NK-92 treated with Interleukin-12 subunit alpha and Interleukin-12 subunit beta, amount 100 ng/mL, for 24 hours (cell line): ENCODE measurements around the gene E2F3.
A peak's percentile ranks its signal among the peaks of the same experiment; 100 is the strongest.

Source experiments
- DNase-seq: peaks from one replicate; lab custom pipeline; 2025; lab: John Stamatoyannopoulos, UW

Gene E2F3

GRCh38 chr6:20401205-20402091, at the start of gene E2F3:
TSS of gene E2F3 (plus strand) at chr6:20401879. CDS start at chr6:20402233, 354 bp downstream.
- peak; percentile 100 for DNase-seq

DNA sequence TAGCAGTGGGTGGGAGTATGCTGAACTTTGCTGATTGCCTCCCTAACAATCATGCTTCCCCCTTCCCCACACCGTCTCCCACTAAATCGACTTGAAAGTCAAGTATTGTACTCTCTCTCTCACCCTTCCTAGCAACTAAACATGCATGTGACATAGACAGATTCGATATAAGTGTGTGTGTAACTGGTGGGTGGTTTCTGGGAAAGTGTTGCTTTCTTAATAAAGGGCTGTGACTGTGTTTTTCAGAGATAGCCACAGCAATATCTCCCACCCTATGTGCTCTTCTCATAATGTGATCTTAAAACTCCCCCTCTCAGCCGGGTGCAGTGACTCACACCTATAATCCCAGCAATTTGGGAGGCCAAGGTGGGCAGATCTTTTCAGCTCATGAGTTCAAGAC, 49.3 kb upstream of the E2F3 start:
- DNase-seq, result no peak

- DNase-seq, result no peak
Measured at GRCh38 chr6:20353134-20353533, 48.5 kb upstream of the E2F3 start.

- no peak for DNase-seq
Measured at GRCh38 chr6:20354366-20354765, 47.3 kb upstream of the E2F3 start.

GRCh38 chr6:20360471-20361119, 41.1 kb upstream of the E2F3 start:
- no peak for DNase-seq

- no peak for DNase-seq
Measured at GRCh38 chr6:20362623-20363022, 39.1 kb upstream of the E2F3 start.

DNA sequence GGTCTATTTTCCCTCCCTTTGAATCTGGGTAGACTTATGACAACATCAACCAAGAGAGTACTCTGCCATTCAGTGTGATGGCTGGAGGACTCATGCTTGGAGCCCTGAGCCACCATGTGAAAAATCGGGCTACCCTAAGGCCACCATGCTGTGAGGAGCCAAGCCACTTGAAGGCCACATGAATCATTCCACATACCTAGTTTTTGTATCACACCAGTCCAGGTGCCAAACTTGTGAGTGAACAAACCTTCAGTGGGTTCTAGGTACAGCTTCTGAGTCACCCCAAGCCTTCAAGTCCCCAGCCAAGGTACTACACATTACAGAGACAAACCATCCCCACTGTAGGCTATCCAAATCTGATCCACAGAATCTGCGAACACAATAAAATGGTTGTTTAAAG, 37.4 kb upstream of the E2F3 start:
- no peak for DNase-seq

DNA sequence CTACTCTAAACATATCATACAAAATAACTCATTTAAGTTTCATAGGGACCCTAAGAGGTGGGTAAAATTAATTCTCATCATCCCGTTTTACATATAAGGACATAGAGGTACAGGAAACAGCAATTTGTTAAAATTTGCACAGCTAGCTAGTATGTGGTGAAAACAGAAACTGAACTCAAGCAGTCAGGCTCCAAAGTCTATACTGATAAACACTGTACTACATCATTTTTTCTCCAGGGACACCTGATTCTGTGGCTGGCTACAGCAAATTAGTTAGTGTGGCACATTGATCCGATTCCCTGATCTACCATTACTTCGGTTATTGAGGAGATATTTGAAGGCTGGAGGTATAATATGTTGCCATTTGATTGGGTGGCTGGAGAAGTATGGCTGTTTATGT, 36.2 kb upstream of the E2F3 start:
- no peak for DNase-seq

GRCh38 chr6:20366082-20366830, 35.4 kb upstream of the E2F3 start:
- DNase-seq, result peak; percentile 35

- no peak for DNase-seq
Measured at GRCh38 chr6:20367743-20368485, 33.8 kb upstream of the E2F3 start.

GRCh38 chr6:20370393-20370792, 31.3 kb upstream of the E2F3 start:
- DNase-seq, result no peak

- no peak for DNase-seq
Measured at GRCh38 chr6:20370801-20371200, 30.9 kb upstream of the E2F3 start.

- DNase-seq, result no peak
Measured at GRCh38 chr6:20375436-20375835, 26.2 kb upstream of the E2F3 start.

- no peak for DNase-seq
Measured at GRCh38 chr6:20377623-20378265, 23.9 kb upstream of the E2F3 start.

GRCh38 chr6:20379231-20379630, 22.4 kb upstream of the E2F3 start:
- no peak for DNase-seq

GRCh38 chr6:20386218-20386617, 15.5 kb upstream of the E2F3 start:
- no peak for DNase-seq

- DNase-seq, result no peak
Measured at GRCh38 chr6:20389066-20389465, 12.6 kb upstream of the E2F3 start.

DNA sequence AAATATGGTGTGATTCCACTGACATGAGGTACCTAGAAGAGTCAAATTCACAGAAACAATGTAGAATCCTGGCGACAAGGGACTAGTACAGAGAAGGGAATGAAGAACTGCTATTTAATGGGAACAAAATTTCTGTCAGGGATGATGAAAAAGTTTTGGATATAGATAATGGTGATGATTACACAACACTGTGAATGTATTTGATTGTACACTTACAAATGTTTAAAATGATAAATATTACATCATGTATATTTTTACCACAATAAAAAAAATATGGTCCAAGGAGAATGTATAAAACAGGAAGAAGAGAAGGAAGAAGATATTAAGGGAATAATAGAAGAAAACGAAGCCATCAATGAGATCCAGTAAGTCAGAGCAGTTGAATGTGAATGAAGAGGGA, 8.4 kb upstream of the E2F3 start:
- no peak for DNase-seq

- no peak for DNase-seq
Measured at GRCh38 chr6:20399518-20399917, 2.2 kb upstream of the E2F3 start.

DNA sequence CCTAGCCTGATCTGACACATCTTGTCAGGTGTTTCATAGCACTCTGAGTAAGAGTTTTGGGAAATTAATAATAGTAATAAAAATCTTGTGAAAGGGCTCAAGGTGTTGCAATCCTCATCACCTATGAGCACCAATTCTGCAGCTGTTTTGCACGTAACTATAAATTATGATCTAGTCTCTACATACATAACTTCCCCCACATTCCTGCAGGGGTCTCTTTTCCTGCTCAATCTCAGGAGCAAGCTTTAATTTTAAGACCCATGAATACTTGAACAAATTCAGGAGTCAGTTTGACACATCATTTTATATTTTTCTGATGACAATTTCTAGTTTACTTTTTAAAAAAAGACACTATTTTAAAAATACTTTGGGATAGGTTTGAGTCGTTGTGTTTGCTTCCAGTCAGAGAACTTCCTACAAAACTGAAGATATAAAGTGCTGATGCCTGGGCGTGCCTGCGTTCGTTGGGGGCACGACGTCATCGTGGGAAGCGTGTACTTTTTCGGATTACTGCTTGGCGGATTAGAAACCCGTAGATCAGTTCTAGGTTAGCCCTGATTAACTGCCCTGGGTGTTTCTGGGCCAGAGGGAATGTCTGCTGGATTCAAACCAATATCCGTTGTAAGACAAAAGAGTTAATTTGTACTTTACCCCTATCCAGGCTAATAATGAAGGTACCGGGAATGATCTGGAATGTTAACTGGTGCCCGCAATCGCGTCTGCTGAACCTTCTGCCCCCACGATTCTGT, 1.0 kb upstream of the E2F3 start:
- no peak for DNase-seq

GRCh38 chr6:20402092-20402341, 338 bp downstream of the E2F3 start:
- no peak for DNase-seq
